ENCODE results near the gene ARID2. TPM values are rescaled to one million over a fixed set of nuclear protein-coding genes. Genes with fewer than 3 reads are reported as not detected.

The ARID2 gene
- total RNA-seq, 4 donors from 2014 or later = 30.3 to 35.8 (median 32.8) TPM

DNA sequence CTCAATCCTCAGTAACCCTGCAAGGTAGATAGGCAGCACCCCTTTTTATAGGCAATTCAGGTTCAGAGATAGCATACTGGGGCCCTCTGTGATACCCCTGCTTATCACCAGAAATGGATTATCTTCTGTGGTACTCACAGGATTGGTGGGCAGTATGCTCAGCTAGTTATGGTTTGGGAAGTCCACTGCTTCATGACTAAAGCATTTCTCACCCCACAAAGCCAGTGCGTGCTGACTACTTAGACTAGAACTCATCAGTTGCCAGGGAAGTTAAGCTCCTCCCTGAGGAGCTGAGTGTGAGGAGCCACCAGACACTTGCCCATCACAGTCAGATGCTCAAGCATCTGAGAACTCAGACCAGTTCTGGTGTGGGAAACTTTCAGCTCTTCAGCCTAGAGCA lies 184.6 kb downstream of the ARID2 start:
- 20 to 25% methylated on average over 1 of the region's 1 CpG for WGBS, 2 donors
- no peak for TF ChIP-seq POLR2A (IDR thresholded peaks at IDR 0.05)
- no peak for TF ChIP-seq EP300 (IDR thresholded peaks at IDR 0.05)
- TF ChIP-seq, protein P1, sequence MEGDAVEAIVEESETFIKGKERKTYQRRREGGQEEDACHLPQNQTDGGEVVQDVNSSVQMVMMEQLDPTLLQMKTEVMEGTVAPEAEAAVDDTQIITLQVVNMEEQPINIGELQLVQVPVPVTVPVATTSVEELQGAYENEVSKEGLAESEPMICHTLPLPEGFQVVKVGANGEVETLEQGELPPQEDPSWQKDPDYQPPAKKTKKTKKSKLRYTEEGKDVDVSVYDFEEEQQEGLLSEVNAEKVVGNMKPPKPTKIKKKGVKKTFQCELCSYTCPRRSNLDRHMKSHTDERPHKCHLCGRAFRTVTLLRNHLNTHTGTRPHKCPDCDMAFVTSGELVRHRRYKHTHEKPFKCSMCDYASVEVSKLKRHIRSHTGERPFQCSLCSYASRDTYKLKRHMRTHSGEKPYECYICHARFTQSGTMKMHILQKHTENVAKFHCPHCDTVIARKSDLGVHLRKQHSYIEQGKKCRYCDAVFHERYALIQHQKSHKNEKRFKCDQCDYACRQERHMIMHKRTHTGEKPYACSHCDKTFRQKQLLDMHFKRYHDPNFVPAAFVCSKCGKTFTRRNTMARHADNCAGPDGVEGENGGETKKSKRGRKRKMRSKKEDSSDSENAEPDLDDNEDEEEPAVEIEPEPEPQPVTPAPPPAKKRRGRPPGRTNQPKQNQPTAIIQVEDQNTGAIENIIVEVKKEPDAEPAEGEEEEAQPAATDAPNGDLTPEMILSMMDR (IDR thresholded peaks at IDR 0.05) = no peak

DNA sequence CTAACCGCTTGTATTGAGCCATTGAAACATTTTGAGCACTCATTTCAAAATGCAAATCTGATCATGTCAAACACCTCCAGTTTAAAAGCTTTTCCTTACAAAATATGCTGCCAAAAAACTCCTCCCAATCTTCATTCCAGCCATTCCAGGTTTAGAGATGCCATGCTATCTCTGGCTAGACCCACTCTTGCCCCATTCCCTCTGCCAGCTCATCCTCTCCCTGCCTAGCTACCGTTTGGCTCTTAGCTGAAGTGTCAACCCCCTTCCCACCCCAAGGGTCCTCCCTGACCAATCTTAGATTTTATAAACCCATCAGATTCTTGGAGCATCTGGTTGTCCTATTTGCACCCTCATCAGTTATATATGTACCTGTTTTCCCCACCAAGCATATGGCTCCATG lies 185.9 kb downstream of the ARID2 start:
- Histone ChIP-seq H3K4me3 (no peak overlapping the region), H3K36me3 (peaks cover 0 to 26% (median 2%) of the 10 kb centered on the region in 3 donors), H3K9me3 (no peaks in the 10 kb centered on the region), H3K4me1 (no peaks in the 10 kb centered on the region), H3K27me3 (no peaks in the 10 kb centered on the region), H3K27ac (no peak overlapping the region)
- no peak for DNase-seq (ENCODE audit: low spot score in 2 of 2)
- TF ChIP-seq, protein P1 (IDR thresholded peaks at IDR 0.05) = no peak
- TF ChIP-seq POLR2A (IDR thresholded peaks at IDR 0.05) = no peak
- TF ChIP-seq EP300 (IDR thresholded peaks at IDR 0.05) = no peak
- WGBS, 2 donors = 87 to 88% methylated on average over 2 of the region's 2 CpGs

More for the DNA sequence above, 184.6 kb downstream of the ARID2 start:
- no peaks in the 10 kb centered on the region for H3K9me3 ChIP-seq
- no peak for DNase-seq (ENCODE audit: low spot score in 2 of 2)
- no peak overlapping the region for H3K4me3 ChIP-seq
- H3K36me3 ChIP-seq = peaks cover 0 to 19% (median 2%) of the 10 kb centered on the region in 3 donors
- H3K27me3 ChIP-seq = no peaks in the 10 kb centered on the region
- no peak overlapping the region for H3K27ac ChIP-seq
- H3K4me1 ChIP-seq = no peaks in the 10 kb centered on the region

DNA sequence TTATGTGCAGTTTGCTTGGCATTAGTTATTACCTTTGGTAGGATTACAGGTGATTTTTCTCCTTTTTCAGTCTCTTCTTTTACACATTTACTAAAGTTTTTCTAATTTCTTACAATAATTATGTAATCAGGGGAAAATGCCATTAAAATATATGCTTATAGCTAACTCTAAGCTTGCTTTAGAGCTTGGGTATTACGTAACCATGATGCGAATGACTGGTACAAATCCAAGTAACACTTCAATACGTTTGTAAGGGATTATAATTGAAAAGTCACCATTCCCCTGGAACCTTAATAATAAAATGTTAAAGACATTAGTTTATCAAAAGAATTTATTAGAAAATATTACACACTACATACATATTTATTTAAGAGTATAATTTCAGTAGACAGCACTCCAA lies 189.3 kb downstream of the ARID2 start:
- no peaks in the 10 kb centered on the region for H3K4me1 ChIP-seq
- no peak overlapping the region for H3K4me3 ChIP-seq
- WGBS, 2 donors = 81 to 84% methylated on average over 3 of the region's 3 CpGs
- H3K9me3 ChIP-seq = no peaks in the 10 kb centered on the region
- no peak overlapping the region for H3K27ac ChIP-seq
- H3K36me3 ChIP-seq = peaks cover 0 to 59% (median 2%) of the 10 kb centered on the region in 3 donors
- DNase-seq (ENCODE audit: low spot score in 2 of 2) = no peak
- TF ChIP-seq EP300 (IDR thresholded peaks at IDR 0.05) (no peak), POLR2A (IDR thresholded peaks at IDR 0.05) (no peak)
- TF ChIP-seq, protein P1 (IDR thresholded peaks at IDR 0.05) = no peak
- H3K27me3 ChIP-seq = no peaks in the 10 kb centered on the region

DNA sequence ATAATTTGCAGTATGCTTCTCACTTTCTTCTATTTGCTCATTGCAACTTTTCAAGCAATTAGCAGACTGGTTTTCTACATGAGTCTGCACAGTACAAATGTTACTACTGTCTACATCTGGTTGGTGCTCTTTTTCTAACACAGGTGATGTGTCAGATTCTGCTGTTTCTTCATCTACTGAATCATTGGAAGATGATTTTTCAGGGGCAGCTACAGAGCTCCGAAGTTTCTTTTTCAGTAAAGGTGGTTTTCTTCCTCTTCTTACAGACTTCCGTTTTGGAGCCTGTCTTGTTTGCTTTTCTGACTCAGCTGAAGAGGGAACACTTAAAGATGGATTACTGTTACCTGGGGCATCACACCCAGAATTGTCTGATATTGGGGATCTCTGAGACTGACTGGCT lies 198.8 kb downstream of the ARID2 start:
- peaks cover 0 to 2% (median 0%) of the 10 kb centered on the region in 4 donors for H3K4me1 ChIP-seq
- H3K27me3 ChIP-seq = no peaks in the 10 kb centered on the region
- WGBS, 2 donors = 87 to 94% methylated on average over 2 of the region's 2 CpGs
- no peak overlapping the region for H3K4me3 ChIP-seq
- TF ChIP-seq POLR2A (IDR thresholded peaks at IDR 0.05) = no peak
- TF ChIP-seq, protein P1 (IDR thresholded peaks at IDR 0.05) = no peak
- TF ChIP-seq EP300 (IDR thresholded peaks at IDR 0.05) = no peak
- H3K36me3 ChIP-seq = peaks cover 0 to 89% (median 20%) of the 10 kb centered on the region in 3 donors
- no peaks in the 10 kb centered on the region for H3K9me3 ChIP-seq
- no peak for DNase-seq (ENCODE audit: low spot score in 2 of 2)
- no peak overlapping the region for H3K27ac ChIP-seq

DNA sequence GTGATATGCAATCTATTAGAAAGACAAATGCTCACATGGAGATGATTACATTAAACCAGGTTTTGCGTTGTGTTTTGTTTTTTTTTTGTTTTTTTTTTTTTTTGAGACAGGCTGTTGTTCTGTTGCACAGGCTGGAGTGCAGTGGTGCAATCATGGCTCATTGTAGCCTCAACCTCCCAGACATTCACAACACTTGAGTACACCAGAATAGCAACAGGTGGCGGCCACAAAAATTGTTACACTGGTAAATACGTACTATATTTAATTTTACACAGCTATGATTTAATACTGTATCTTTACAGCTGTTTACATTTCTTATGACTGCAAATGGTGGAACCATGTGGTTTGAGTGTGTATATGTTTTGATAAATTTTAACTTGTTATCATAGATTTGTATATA lies 200.9 kb downstream of the ARID2 start:
- Histone ChIP-seq H3K36me3 (peaks cover 0 to 68% (median 9%) of the 10 kb centered on the region in 3 donors), H3K4me3 (no peak overlapping the region), H3K27me3 (no peaks in the 10 kb centered on the region), H3K27ac (no peak overlapping the region), H3K4me1 (peaks cover 0 to 23% (median 0%) of the 10 kb centered on the region in 4 donors), H3K9me3 (no peaks in the 10 kb centered on the region)
- 90 to 97% methylated on average over 3 of the region's 3 CpGs for WGBS, 2 donors
- no peak for TF ChIP-seq POLR2A (IDR thresholded peaks at IDR 0.05)
- no peak for TF ChIP-seq EP300 (IDR thresholded peaks at IDR 0.05)
- TF ChIP-seq, protein P1 (IDR thresholded peaks at IDR 0.05) = no peak
- no peak for DNase-seq (ENCODE audit: low spot score in 2 of 2)
